Measurements from ENCODE around the gene ZNF566.
"Not testable (repeated sequence)": the region's sequence is repeated elsewhere in the genome, so short reads cannot be mapped to it uniquely, and the experiment has no call there.

The ZNF566 gene

DNA sequence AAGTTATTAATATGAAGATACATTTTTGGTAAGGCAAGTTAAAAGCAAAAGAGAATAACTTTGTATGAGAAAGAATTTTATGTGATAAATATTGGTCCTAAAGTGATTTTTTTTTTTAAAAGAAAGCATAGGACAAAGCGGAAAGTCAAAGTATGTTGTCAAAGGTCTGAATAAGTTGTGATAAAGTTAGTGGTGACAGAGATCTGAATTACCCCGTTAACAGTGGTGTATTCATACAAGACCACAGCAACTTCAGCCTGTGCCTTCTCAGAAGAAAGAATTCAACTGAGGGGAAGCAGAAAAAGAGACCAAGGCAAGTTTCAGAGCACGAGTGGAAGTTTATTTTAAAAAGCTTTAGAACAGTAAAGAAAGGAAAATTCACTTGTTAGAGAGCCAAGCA, 19.0 kb upstream of the ZNF566 start:
- no peak for DNase-seq (ENCODE audit: low read depth, low spot score)
- Histone ChIP-seq H3K4me3 (no peak overlapping the region), H3K36me3 (ENCODE audit: insufficient read depth, low read length) (peaks cover 1% of the 10 kb centered on the region), H3K9me3 (ENCODE audit: low read depth, low read length) (0 out of 2 replicates have a peak, but pooled peaks cover 3% of the 10 kb centered on the region), H3K27ac (no peak overlapping the region), H3K9ac (ENCODE audit: insufficient read length) (no peak overlapping the region)
- no peak for TF ChIP-seq FOXP2 (optimal IDR thresholded peaks at IDR 0.05; ENCODE audit: control extremely low read depth, extremely low read length, insufficient read depth)
- TF ChIP-seq POLR2AphosphoS5 (IDR thresholded peaks at IDR 0.05; ENCODE audit: borderline replicate concordance, low read depth, low read length) = no peak
- no peak for TF ChIP-seq EZH2 (IDR thresholded peaks at IDR 0.05)

DNA sequence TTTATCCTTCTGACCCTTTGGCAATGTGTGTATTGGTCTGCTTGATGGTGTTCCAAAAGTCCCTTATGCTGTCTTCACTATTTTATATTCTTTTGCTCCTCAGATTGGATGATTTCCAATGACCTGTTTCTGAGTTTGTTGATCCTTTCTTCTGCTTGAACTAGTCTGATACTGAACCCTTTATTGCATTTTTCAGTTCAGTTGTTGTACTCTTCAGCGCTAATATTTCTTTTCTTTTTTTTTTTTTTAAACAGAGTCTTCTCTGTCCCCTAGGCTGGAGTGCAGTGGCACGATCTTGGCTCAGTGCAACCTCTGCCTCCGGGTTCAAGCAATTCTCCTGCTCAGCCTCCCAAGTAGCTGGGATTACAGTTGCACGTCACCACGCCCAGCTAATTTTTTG, 12.6 kb upstream of the ZNF566 start:
- no peak for DNase-seq (ENCODE audit: low read depth, low spot score)
- Histone ChIP-seq H3K36me3 (ENCODE audit: insufficient read depth, low read length) (no peaks in the 10 kb centered on the region), H3K27ac (no peak overlapping the region), H3K9ac (ENCODE audit: insufficient read length) (no peak overlapping the region), H3K4me3 (no peak overlapping the region), H3K9me3 (ENCODE audit: low read depth, low read length) (no peaks in the 10 kb centered on the region)
- TF ChIP-seq POLR2AphosphoS5 (IDR thresholded peaks at IDR 0.05; ENCODE audit: borderline replicate concordance, low read depth, low read length) (no peak), FOXP2 (optimal IDR thresholded peaks at IDR 0.05; ENCODE audit: control extremely low read depth, extremely low read length, insufficient read depth) (no peak), EZH2 (IDR thresholded peaks at IDR 0.05) (no peak)

GRCh38 chr19:36497001-36497400, 7.6 kb upstream of the ZNF566 start:
- Histone ChIP-seq H3K27ac (no peak overlapping the region), H3K4me3 (no peak overlapping the region), H3K36me3 (ENCODE audit: insufficient read depth, low read length) (no peaks in the 10 kb centered on the region), H3K9ac (ENCODE audit: insufficient read length) (no peak overlapping the region), H3K9me3 (ENCODE audit: low read depth, low read length) (no peaks in the 10 kb centered on the region)
- no peak for TF ChIP-seq EZH2 (IDR thresholded peaks at IDR 0.05)
- no peak for DNase-seq (ENCODE audit: low read depth, low spot score)

DNA sequence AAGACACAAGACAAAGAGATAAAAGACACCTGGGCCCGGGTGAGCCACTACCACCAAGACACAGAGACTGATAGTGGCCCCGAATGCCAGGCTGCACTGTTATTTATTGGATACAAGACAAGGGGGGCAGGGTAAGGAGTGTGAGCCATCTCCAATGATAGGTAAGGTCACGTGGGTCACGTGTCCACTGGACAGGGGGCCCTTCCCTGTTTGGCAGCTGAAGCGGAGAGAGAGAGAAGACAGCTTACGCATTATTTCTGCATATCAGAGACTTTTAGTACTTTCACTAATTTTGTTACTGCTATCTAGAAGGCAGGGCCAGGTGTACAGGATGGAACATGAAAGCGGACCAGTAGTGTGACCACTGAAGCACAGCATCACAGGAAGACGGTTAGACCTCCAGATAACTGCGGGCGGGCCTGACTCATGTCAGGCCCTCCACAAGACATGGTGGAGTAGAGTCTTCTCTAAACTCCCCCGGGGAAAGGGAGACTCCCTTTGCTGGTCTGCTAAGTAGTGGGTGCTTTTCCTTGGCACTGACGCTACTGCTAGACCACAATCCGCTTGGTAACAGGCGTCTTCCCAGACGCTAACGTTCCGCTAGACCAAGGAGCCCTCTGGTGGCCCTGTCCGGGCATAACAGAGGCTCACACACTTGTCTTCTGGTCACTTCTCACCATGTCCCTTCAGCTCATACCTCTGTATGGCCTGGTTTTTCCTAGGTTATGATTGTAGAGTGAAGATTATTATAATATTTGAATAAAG, 3.5 kb upstream of the ZNF566 start:
- H3K36me3 ChIP-seq (ENCODE audit: insufficient read depth, low read length); H3K9ac ChIP-seq (ENCODE audit: insufficient read length); DNase-seq (ENCODE audit: low read depth, low spot score); H3K27ac ChIP-seq; H3K4me3 ChIP-seq; H3K9me3 ChIP-seq (ENCODE audit: low read depth, low read length): not testable (repeated sequence)

DNA sequence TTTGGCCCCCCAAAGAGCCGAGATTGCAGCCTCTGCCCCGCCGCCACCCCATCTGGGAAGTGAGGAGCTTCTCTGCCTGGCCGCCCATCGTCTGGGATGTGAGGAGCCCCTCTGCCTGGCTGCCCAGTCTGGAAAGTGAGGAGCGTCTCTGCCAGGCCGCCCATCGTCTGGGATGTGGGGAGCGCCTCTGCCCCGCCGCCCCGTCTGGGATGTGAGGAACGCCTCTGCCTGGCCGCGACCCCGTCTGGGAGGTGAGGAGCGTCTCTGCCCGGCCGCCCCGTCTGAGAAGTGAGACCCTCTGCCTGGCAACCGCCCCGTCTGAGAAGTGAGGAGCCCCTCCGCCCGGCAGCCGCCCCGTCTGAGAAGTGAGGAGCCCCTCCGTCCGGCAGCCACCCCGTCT, 1.5 kb upstream of the ZNF566 start:
- H3K36me3 ChIP-seq (ENCODE audit: insufficient read depth, low read length); H3K4me3 ChIP-seq; H3K27ac ChIP-seq; H3K9ac ChIP-seq (ENCODE audit: insufficient read length); H3K9me3 ChIP-seq (ENCODE audit: low read depth, low read length); DNase-seq (ENCODE audit: low read depth, low spot score): not testable (repeated sequence)

DNA sequence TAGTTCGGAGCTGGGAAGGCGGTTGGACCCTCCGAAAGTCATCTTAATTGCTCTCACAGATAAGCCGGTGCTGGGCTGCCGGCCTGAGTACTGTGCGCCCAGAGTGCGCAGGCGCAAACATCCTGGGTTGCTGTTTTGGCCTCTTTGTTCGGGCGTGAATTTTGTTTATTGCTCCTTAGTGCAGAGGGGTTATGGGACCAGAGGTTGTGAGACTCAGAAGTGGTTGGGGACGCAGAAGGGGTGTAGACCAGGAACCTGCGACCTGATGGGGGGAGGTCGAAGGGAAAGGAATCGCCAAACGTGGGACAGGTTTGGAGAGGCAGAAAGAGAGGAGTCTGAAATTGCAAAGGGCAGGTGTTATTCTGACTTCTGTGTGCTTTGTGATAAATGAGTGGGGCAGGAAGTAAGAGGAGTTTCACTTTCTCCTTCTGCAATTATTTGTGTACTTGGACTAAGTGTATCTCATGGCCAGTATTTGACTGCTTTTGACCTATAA, 607 bp upstream of the ZNF566 start:
- peak overlapping the region; percentile 91 for H3K27ac ChIP-seq
- DNase-seq (ENCODE audit: low read depth, low spot score) = no peak
- peak overlapping the region; percentile 85 for H3K4me3 ChIP-seq
- H3K9ac ChIP-seq (ENCODE audit: insufficient read length) = peak overlapping the region; percentile 90
- H3K9me3 ChIP-seq (ENCODE audit: low read depth, low read length) = peaks cover 3% of the 10 kb centered on the region; the same call in 1 of the 2 replicates
- no peak for TF ChIP-seq POLR2AphosphoS5 (IDR thresholded peaks at IDR 0.05; ENCODE audit: borderline replicate concordance, low read depth, low read length)
- TF ChIP-seq FOXP2 (optimal IDR thresholded peaks at IDR 0.05; ENCODE audit: control extremely low read depth, extremely low read length, insufficient read depth) = no peak
- no peak for TF ChIP-seq EZH2 (IDR thresholded peaks at IDR 0.05)
- 0 out of 2 replicates have a peak, but pooled peaks cover 3% of the 10 kb centered on the region for H3K36me3 ChIP-seq (ENCODE audit: insufficient read depth, low read length)

DNA sequence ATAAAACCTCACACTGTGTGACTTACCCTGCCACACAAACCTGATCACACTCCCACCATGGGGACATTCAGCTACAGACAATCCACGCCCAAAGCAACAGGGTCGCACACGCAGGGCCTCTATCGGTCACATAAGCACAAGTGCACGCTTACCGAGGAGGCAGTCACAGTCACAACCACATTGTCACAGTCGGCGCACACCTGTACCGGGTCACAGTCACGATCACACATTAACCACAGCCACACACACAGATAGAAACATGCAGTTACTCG, 579 bp downstream of the ZNF566 start:
- peak overlapping the region; percentile 91 for H3K27ac ChIP-seq
- TF ChIP-seq EZH2 (IDR thresholded peaks at IDR 0.05) = no peak
- TF ChIP-seq FOXP2 (optimal IDR thresholded peaks at IDR 0.05; ENCODE audit: control extremely low read depth, extremely low read length, insufficient read depth) = no peak
- TF ChIP-seq POLR2AphosphoS5 (IDR thresholded peaks at IDR 0.05; ENCODE audit: borderline replicate concordance, low read depth, low read length) = no peak
- peak overlapping the region; percentile 90 for H3K9ac ChIP-seq (ENCODE audit: insufficient read length)
- H3K4me3 ChIP-seq = peak overlapping the region; percentile 85
- peaks cover 3% of the 10 kb centered on the region; the same call in 1 of the 2 replicates for H3K9me3 ChIP-seq (ENCODE audit: low read depth, low read length)
- peaks cover 3% of the 10 kb centered on the region; the same call in 1 of the 2 replicates for H3K36me3 ChIP-seq (ENCODE audit: insufficient read depth, low read length)
- no peak for DNase-seq (ENCODE audit: low read depth, low spot score)

DNA sequence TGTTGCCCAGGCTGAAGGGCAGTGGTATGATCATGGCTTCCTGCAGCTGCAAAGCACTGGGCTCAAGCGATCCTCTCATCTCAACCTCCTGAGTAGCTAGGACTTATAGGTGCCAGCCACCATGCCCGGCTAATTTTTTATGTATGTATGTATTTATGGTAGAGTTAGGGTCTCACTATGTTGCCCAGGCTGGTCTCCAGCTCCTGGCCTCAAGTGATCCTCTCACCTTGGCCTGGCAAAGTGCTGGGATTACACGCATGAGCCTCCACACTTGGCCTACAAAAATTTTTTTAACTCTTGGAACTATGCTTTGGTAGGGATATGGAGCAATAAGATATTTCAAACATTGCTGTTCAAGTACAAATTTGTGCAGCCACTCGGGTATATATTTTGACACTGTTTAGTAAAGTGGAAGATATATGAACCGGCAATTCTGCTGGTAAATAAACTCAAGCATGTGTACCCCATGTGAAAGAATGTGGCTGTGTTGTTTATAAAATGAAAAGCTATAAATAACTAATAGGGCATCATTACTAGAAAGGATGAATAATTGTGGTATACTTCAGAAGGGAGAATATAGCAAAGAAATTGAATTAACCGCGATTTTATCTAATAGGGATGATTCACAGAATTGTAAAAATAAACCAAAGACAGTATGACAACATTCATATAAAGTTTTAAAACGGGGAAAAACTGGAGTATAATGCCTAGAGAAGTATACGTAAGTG, 1.1 kb downstream of the ZNF566 start:
- Histone ChIP-seq H3K36me3 (ENCODE audit: insufficient read depth, low read length) (peaks cover 3% of the 10 kb centered on the region; the same call in 1 of the 2 replicates), H3K9ac (ENCODE audit: insufficient read length) (peak overlapping the region; percentile 90), H3K4me3 (peak overlapping the region; percentile 85), H3K27ac (no peak overlapping the region), H3K9me3 (ENCODE audit: low read depth, low read length) (peaks cover 3% of the 10 kb centered on the region; the same call in 1 of the 2 replicates)
- no peak for DNase-seq (ENCODE audit: low read depth, low spot score)
- TF ChIP-seq FOXP2 (optimal IDR thresholded peaks at IDR 0.05; ENCODE audit: control extremely low read depth, extremely low read length, insufficient read depth) (no peak), POLR2AphosphoS5 (IDR thresholded peaks at IDR 0.05; ENCODE audit: borderline replicate concordance, low read depth, low read length) (no peak), EZH2 (IDR thresholded peaks at IDR 0.05) (no peak)

DNA sequence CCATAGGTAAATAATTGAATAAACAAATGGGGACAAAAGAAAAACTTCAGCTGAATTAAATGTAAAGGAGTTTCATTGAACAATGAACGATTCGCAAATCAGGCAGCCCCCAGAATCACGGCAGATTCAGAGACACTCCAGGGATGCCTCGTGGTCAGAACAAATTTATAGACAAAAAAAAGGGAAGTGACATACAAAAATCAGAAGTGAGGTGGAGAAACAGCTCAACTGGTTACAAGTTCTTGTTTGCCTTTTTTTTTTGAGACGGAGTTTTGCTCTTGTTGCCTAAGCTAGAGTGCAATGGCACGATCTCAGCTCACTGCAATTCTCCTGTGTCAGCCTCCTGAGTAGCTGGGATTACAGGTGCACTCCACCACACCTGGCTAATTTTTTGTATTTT, 5.7 kb downstream of the ZNF566 start:
- peaks cover 3% of the 10 kb centered on the region; the same call in 1 of the 2 replicates for H3K36me3 ChIP-seq (ENCODE audit: insufficient read depth, low read length)
- no peak for DNase-seq (ENCODE audit: low read depth, low spot score)
- no peak overlapping the region for H3K27ac ChIP-seq
- H3K9ac ChIP-seq (ENCODE audit: insufficient read length) = no peak overlapping the region
- TF ChIP-seq POLR2AphosphoS5 (IDR thresholded peaks at IDR 0.05; ENCODE audit: borderline replicate concordance, low read depth, low read length) (no peak), FOXP2 (optimal IDR thresholded peaks at IDR 0.05; ENCODE audit: control extremely low read depth, extremely low read length, insufficient read depth) (no peak), EZH2 (IDR thresholded peaks at IDR 0.05) (no peak)
- H3K4me3 ChIP-seq = no peak overlapping the region
- peaks cover 5% of the 10 kb centered on the region; the same call in 1 of the 2 replicates for H3K9me3 ChIP-seq (ENCODE audit: low read depth, low read length)

Data from SK-N-MC (cell line).